Suprapubic skin (tissue), 4 donors: Measurements from ENCODE around the gene NLRP5. TPM values are rescaled to one million over a fixed set of nuclear protein-coding genes. Genes with fewer than 3 reads are reported as not detected.

ENCODE experiments used
- DNase-seq, 2 donors: peaks; one replicate each; pipeline ENCODE4 v3.0.0-alpha.2; 2019; ENCODE audit warnings: low spot score in 2 of 2
- H3K27ac ChIP-seq: fragments of 200-600 bp; sonication (generic); one replicate; pipeline ENCODE4 v1.5.1; 2019
- H3K27me3 ChIP-seq: fragments of 200-600 bp; sonication (generic); one replicate; pipeline ENCODE4 v1.5.1; 2019
- H3K36me3 ChIP-seq: fragments of 200-600 bp; sonication (generic); one replicate; pipeline ENCODE4 v1.5.1; 2019
- H3K4me1 ChIP-seq: fragments of 200-600 bp; sonication (generic); one replicate; pipeline ENCODE4 v1.5.1; 2019
- H3K4me3 ChIP-seq: fragments of 200-600 bp; sonication (generic); one replicate; pipeline ENCODE4 v1.5.1; 2019; ENCODE audit warnings: mild to moderate bottlenecking
- H3K9me3 ChIP-seq: fragments of 200-600 bp; sonication (generic); one replicate; pipeline ENCODE4 v1.5.1; 2019
- EP300 ChIP-seq: sonication (generic); formaldehyde crosslinking; IDR thresholded peaks from one replicate; pipeline ENCODE4 v1.6.1; 2017; ENCODE audit warnings: antibody characterized with exemption
- POLR2A ChIP-seq, 2 donors: fragments of 450-650 bp; IDR thresholded peaks; one replicate each; pipeline ENCODE4 v1.6.1; 2017; ENCODE audit warnings: antibody characterized with exemption in 2 of 2, mild to moderate bottlenecking in 2 of 2, moderate library complexity in 2 of 2
- POLR2AphosphoS5 ChIP-seq, 3 donors: sonication (generic); formaldehyde crosslinking; IDR thresholded peaks; one replicate each; pipeline ENCODE4 v1.6.1; 2017; ENCODE audit warnings: antibody characterized with exemption in 3 of 3
- WGBS: methylation state at CpG from one replicate; pipeline ENCODE4 v1.1.5; 2018; 5-methylcytosine and 5-hydroxymethylcytosine counted together
- total RNA-seq, 4 donors: library from RNA; depleted of rRNA; stranded (reverse); fragments of >200 nt; gene quantifications; one replicate each; pipeline ENCODE4 v1.1.0, GENCODE V29; 2016
- TF ChIP-seq, protein P1 (sequence below), 2 donors: fragments of 200-600 bp in 1 of 2; fragments of 450-650 bp in 1 of 2; sonication (generic) in 1 of 2; IDR thresholded peaks; one replicate each; pipeline ENCODE4 v1.5.1; 2016 to 2019; ENCODE audit warnings: antibody characterized with exemption in 2 of 2, mild to moderate bottlenecking in 1 of 2, moderate library complexity in 1 of 2

The NLRP5 gene
- total RNA-seq, 4 donors from 2014 or later, result not detected

DNA sequence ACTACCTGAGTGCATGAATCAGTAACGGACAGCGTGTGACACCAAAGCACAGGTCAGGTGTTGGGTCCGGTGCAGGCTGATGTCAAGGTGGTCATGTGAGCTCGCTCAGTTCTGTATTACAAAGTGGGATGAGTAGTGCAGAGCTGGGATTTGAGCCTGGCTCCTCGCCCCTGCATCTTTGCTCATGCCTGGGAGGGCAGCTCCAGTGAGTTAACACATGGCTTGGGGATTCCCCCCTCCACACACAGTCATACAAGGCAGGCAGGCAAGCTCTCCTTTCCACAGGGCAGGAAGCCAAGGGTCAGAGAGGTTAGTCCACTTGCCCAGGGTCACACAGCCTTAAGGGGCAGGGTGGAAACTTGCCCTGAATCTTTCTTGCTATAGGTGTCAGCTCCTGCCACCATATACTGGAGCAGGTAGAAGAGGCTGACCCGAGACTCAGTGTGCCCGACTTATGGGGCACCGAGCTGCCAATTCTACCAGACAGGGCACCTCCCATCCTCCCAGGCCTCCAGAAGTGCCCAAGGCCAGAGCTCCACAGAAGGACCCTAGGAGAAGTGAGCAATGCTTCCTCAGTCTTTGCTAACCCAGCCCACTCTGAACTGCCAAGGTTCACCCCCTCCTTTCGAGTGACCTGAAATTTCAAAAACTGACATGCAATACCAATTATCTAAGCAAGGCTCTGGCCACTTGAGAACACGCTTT, 99.1 kb downstream of the NLRP5 start:
- no peak for DNase-seq
- WGBS, result 51% methylated on average over 2 of the region's 10 CpGs
- peaks cover 22% of the 10 kb centered on the region for H3K36me3 ChIP-seq

DNA sequence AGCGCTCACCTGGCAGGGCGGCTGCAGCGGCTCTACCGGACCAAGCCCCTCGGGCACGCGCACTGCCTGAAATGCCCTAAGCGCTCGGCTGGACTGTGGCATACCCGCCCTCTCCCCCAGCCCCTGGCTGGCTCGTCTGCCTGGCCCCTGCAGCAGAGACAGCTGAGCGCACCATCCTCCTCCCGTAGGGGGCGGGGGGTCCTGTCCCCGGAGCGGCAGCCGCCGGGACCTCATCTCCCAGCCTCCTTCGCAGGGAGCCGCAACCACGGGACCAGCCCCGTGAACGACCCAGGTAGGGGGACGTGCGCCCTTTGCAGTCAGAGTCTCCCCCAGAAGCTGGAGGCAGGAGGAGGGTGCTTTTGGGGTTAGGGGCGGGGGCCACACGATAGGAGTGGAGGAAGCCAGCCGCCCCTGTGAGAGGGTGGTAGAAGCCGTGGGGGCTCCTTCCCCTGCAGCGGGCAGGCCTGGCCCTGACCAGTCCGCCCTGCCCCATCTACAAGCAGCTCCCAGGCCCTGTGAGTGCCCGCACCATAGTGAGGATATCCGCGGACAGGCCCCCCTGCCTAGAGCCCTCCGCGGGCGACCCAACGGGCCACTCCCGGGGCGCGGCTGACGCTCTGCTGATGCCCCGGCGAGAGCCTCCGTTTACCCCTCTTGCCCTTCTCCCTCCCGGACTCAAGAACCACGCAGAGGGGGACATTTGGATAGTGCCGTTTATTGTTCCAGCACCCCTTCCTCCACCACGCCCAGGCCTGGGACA, 100.3 kb downstream of the NLRP5 start:
- no peaks in the 10 kb centered on the region for H3K9me3 ChIP-seq
- H3K4me1 ChIP-seq, result peaks cover 19% of the 10 kb centered on the region
- no peak for DNase-seq
- whole genome bisulfite sequencing, result 88% methylated on average over 23 of the region's 49 CpGs
- H3K4me3 ChIP-seq, result no peak overlapping the region
- no peaks in the 10 kb centered on the region for H3K27me3 ChIP-seq
- no peak overlapping the region for H3K27ac ChIP-seq
- peaks cover 22% of the 10 kb centered on the region for H3K36me3 ChIP-seq
- TF ChIP-seq POLR2A (IDR thresholded peaks at IDR 0.05) (no peak), POLR2AphosphoS5 (IDR thresholded peaks at IDR 0.05) (no peak), EP300 (no peak)
- TF ChIP-seq, protein P1, sequence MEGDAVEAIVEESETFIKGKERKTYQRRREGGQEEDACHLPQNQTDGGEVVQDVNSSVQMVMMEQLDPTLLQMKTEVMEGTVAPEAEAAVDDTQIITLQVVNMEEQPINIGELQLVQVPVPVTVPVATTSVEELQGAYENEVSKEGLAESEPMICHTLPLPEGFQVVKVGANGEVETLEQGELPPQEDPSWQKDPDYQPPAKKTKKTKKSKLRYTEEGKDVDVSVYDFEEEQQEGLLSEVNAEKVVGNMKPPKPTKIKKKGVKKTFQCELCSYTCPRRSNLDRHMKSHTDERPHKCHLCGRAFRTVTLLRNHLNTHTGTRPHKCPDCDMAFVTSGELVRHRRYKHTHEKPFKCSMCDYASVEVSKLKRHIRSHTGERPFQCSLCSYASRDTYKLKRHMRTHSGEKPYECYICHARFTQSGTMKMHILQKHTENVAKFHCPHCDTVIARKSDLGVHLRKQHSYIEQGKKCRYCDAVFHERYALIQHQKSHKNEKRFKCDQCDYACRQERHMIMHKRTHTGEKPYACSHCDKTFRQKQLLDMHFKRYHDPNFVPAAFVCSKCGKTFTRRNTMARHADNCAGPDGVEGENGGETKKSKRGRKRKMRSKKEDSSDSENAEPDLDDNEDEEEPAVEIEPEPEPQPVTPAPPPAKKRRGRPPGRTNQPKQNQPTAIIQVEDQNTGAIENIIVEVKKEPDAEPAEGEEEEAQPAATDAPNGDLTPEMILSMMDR (IDR thresholded peaks at IDR 0.05), result no peak

More for the DNA sequence above, 99.1 kb downstream of the NLRP5 start:
- no peaks in the 10 kb centered on the region for H3K27me3 ChIP-seq
- peaks cover 21% of the 10 kb centered on the region for H3K4me1 ChIP-seq
- TF ChIP-seq, protein P1 (IDR thresholded peaks at IDR 0.05), result no peak
- no peak for TF ChIP-seq EP300
- no peak for TF ChIP-seq POLR2AphosphoS5 (IDR thresholded peaks at IDR 0.05)
- no peak for TF ChIP-seq POLR2A (IDR thresholded peaks at IDR 0.05)
- no peak overlapping the region for H3K4me3 ChIP-seq
- H3K9me3 ChIP-seq, result no peaks in the 10 kb centered on the region
- H3K27ac ChIP-seq, result no peak overlapping the region

GRCh38 chr19:56087647-56088496, 101.3 kb downstream of the NLRP5 start:
- Histone ChIP-seq H3K36me3 (peaks cover 22% of the 10 kb centered on the region), H3K9me3 (no peaks in the 10 kb centered on the region), H3K27ac (no peak overlapping the region), H3K4me1 (peaks cover 17% of the 10 kb centered on the region), H3K4me3 (no peak overlapping the region), H3K27me3 (no peaks in the 10 kb centered on the region)
- no peak for DNase-seq
- TF ChIP-seq POLR2AphosphoS5 (IDR thresholded peaks at IDR 0.05) (no peak), POLR2A (IDR thresholded peaks at IDR 0.05) (no peak), EP300 (no peak)
- TF ChIP-seq, protein P1 (IDR thresholded peaks at IDR 0.05), result no peak
- WGBS, result 86% methylated on average over 83 of the region's 104 CpGs

- Histone ChIP-seq H3K36me3 (peaks cover 27% of the 10 kb centered on the region), H3K4me3 (no peak overlapping the region), H3K27ac (no peak overlapping the region), H3K9me3 (no peaks in the 10 kb centered on the region), H3K4me1 (peaks cover 17% of the 10 kb centered on the region), H3K27me3 (no peaks in the 10 kb centered on the region)
- DNase-seq, result no peak
- 94% methylated on average over 41 of the region's 66 CpGs for WGBS
- TF ChIP-seq POLR2AphosphoS5 (IDR thresholded peaks at IDR 0.05) (no peak), EP300 (no peak), POLR2A (IDR thresholded peaks at IDR 0.05) (no peak)
- TF ChIP-seq, protein P1 (IDR thresholded peaks at IDR 0.05), result no peak
These were observed 102.1 kb downstream of the NLRP5 start for GRCh38 chr19:56088497-56089215.
